Endodermal cell (in vitro differentiated cells): ENCODE data around the gene NPIPB8. TPM values are rescaled to one million over a fixed set of nuclear protein-coding genes. Genes with fewer than 3 reads are reported as not detected.
"Not testable (repeated sequence)": the region's sequence is repeated elsewhere in the genome, so short reads cannot be mapped to it uniquely, and the experiment has no call there.

Experiments used
- DNase-seq: peaks from one replicate; pipeline ENCODE4 v3.0.0-alpha.2; 2017
- H3K27ac ChIP-seq: 2 replicates; pipeline ENCODE4 v1.5.1; 2013; ENCODE audit warnings: mild to moderate bottlenecking, low read depth, low read length, moderate library complexity
- H3K27me3 ChIP-seq: 2 replicates; pipeline ENCODE4 v1.6.1; 2013; ENCODE audit warnings: mild to moderate bottlenecking, low read length, moderate library complexity; ENCODE audit not compliant: insufficient read depth, control insufficient read depth, poor library complexity, severe bottlenecking
- H3K36me3 ChIP-seq: 2 replicates; pipeline ENCODE4 v1.7.0; 2013; ENCODE audit warnings: mild to moderate bottlenecking, low read length, moderate library complexity; ENCODE audit not compliant: control insufficient read depth, insufficient read depth
- H3K4me1 ChIP-seq: one replicate; pipeline ENCODE4 v1.7.0; 2013; ENCODE audit warnings: low read length; ENCODE audit not compliant: control insufficient read depth, insufficient read depth
- H3K4me3 ChIP-seq: 2 replicates; pipeline ENCODE4 v1.5.1; 2013; ENCODE audit warnings: mild to moderate bottlenecking, low read length, moderate library complexity
- H3K9ac ChIP-seq: 2 replicates; pipeline ENCODE4 v1.6.1; 2013; ENCODE audit warnings: mild to moderate bottlenecking, low read length, moderate library complexity; ENCODE audit not compliant: poor library complexity, severe bottlenecking; ENCODE audit errors: extremely low read depth
- H3K9me3 ChIP-seq: 2 replicates; pipeline ENCODE4 v1.6.1; 2013; ENCODE audit warnings: mild to moderate bottlenecking, low read length, moderate library complexity; ENCODE audit not compliant: control insufficient read depth
- H3K27ac Mint-ChIP-seq: 2 replicates; pipeline ENCODE4 v1.8.0; 2020; ENCODE audit warnings: mixed read lengths
- H3K27me3 Mint-ChIP-seq: 2 replicates; pipeline ENCODE4 v1.8.0; 2021; ENCODE audit warnings: mild to moderate bottlenecking, mixed read lengths; ENCODE audit not compliant: insufficient read depth
- H3K36me3 Mint-ChIP-seq: 2 replicates; pipeline ENCODE4 v1.8.0; 2020; ENCODE audit warnings: low read depth, mixed read lengths
- H3K4me1 Mint-ChIP-seq: 2 replicates; pipeline ENCODE4 v1.8.0; 2020; ENCODE audit warnings: mixed read lengths
- H3K4me3 Mint-ChIP-seq: 2 replicates; pipeline ENCODE4 v1.8.0; 2020; ENCODE audit warnings: mild to moderate bottlenecking, moderate library complexity, mixed read lengths
- H3K9me3 Mint-ChIP-seq: 2 replicates; pipeline ENCODE4 v1.8.0; 2020; ENCODE audit warnings: mild to moderate bottlenecking, mixed read lengths
- CTCF ChIP-seq: fragments of 200-600 bp; sonication (generic); conservative IDR thresholded peaks from 2 replicates; pipeline ENCODE4 v1.5.0; 2021; ENCODE audit warnings: antibody characterized with exemption, mild to moderate bottlenecking
- WGBS, 2 experiments: methylation state at CpG; one replicate each; pipeline versions ENCODE4 v1.1.5 to v1.1.7; 2013; ENCODE audit warnings: missing lambda C conversion rate in 2 of 2, mixed read lengths in 1 of 2; ENCODE audit not compliant: insufficient coverage in 1 of 2, insufficient read length in 1 of 2; 5-methylcytosine and 5-hydroxymethylcytosine counted together
- total RNA-seq, 2 donors: library from RNA; stranded (reverse); fragmentation: NEBNext Ultra II Directional in 1 of 2; extraction: Animal tissue kit (Norgen Biotek cat#: 25700) in 1 of 2; gene quantifications; 2 replicates in 1 of 2; 3 replicates in 1 of 2; pipeline ENCODE4 v1.2.1, GENCODE V29; 2021

The NPIPB8 gene
- total RNA-seq, 2 donors from 2014 or later: 0.35 TPM; not detected in 1

GRCh38 chr16:28617874-28618273, 20.0 kb upstream of the NPIPB8 start:
- no peak for TF ChIP-seq CTCF
- Mint-ChIP-seq H3K4me3 (no peak overlapping the region), H3K27ac (no peak overlapping the region), H3K9me3 (no peaks in the 10 kb centered on the region), H3K36me3 (no peaks in the 10 kb centered on the region), H3K27me3 (peaks cover 5% of the 10 kb centered on the region), H3K4me1 (peaks cover 3% of the 10 kb centered on the region)
- Histone ChIP-seq H3K4me1 (no peaks in the 10 kb centered on the region), H3K4me3 (no peak overlapping the region), H3K9me3 (no peaks in the 10 kb centered on the region), H3K27ac (no peak overlapping the region), H3K27me3 (no peaks in the 10 kb centered on the region), H3K9ac (no peak overlapping the region), H3K36me3 (no peaks in the 10 kb centered on the region)
- DNase-seq: no peak
- WGBS, 2 experiments: 50 to 67% methylated on average over 2 to 3 of the region's 4 CpGs

- not testable (repeated sequence) for H3K4me3 ChIP-seq, H3K9ac ChIP-seq, H3K9me3 Mint-ChIP-seq, H3K27ac ChIP-seq, H3K4me1 ChIP-seq, H3K36me3 Mint-ChIP-seq, H3K4me1 Mint-ChIP-seq, H3K4me3 Mint-ChIP-seq, H3K27ac Mint-ChIP-seq, H3K9me3 ChIP-seq, DNase-seq, H3K36me3 ChIP-seq, H3K27me3 ChIP-seq, H3K27me3 Mint-ChIP-seq
- WGBS, 2 experiments: 100% methylated on average over 1 of the region's 1 CpG; no CpG with 5 or more reads in 1 of the 2 experiments
Measured at GRCh38 chr16:28620316-28620715, 17.5 kb upstream of the NPIPB8 start.

GRCh38 chr16:28621481-28622155, 16.2 kb upstream of the NPIPB8 start:
- H3K4me1 Mint-ChIP-seq: peaks cover 3% of the 10 kb centered on the region
- H3K36me3 ChIP-seq: no peaks in the 10 kb centered on the region
- H3K4me3 Mint-ChIP-seq: no peak overlapping the region
- H3K9me3 ChIP-seq: no peaks in the 10 kb centered on the region
- TF ChIP-seq CTCF: no peak
- H3K9ac ChIP-seq: no peak overlapping the region
- no peaks in the 10 kb centered on the region for H3K27me3 Mint-ChIP-seq
- H3K27ac ChIP-seq: no peak overlapping the region
- DNase-seq: peak; percentile 37
- no peaks in the 10 kb centered on the region for H3K27me3 ChIP-seq
- no peak overlapping the region for H3K4me3 ChIP-seq
- no peaks in the 10 kb centered on the region for H3K9me3 Mint-ChIP-seq
- no peaks in the 10 kb centered on the region for H3K36me3 Mint-ChIP-seq
- WGBS, 2 experiments: 90% methylated on average over 5 to 7 of the region's 7 CpGs
- H3K27ac Mint-ChIP-seq: no peak overlapping the region
- H3K4me1 ChIP-seq: no peaks in the 10 kb centered on the region

GRCh38 chr16:28622532-28623171, 15.2 kb upstream of the NPIPB8 start:
- H3K9me3 Mint-ChIP-seq: not testable (repeated sequence)

More at GRCh38 chr16:28622532-28623171, 15.2 kb upstream of the NPIPB8 start:
- not testable (repeated sequence) for H3K9ac ChIP-seq, H3K36me3 Mint-ChIP-seq, H3K4me1 Mint-ChIP-seq, H3K27ac ChIP-seq, H3K36me3 ChIP-seq, H3K4me1 ChIP-seq, H3K27ac Mint-ChIP-seq, H3K9me3 ChIP-seq, DNase-seq, H3K27me3 Mint-ChIP-seq, H3K27me3 ChIP-seq, H3K4me3 Mint-ChIP-seq, H3K4me3 ChIP-seq
- WGBS, 2 experiments: 96 to 98% methylated on average over 13 to 24 of the region's 24 CpGs
